SK-N-SH treated with all-trans-retinoic acid at 6 μM for 48 hours (cell line): ENCODE measurements around the gene L3MBTL1.

Experiments used
- ATAC-seq: fragments of 200-7000 bp; cut with Tn5 transposase; 3 replicates; pipeline ENCODE4 v1.9.1; 2020; ENCODE audit warnings: mild to moderate bottlenecking, moderate library complexity
- BACH2 ChIP-seq: fragments of 250-450 bp; sonication (Bioruptor Pico); IDR thresholded peaks from 2 replicates; pipeline ENCODE4 v1.9.0; 2021; ENCODE audit warnings: mild to moderate bottlenecking, borderline replicate concordance
- CSDC2 ChIP-seq: fragments of 250-450 bp; sonication (Bioruptor Pico); IDR thresholded peaks from 2 replicates; pipeline ENCODE4 v1.5.0; 2020; ENCODE audit warnings: mild to moderate bottlenecking, moderate library complexity
- CSRNP3 ChIP-seq: fragments of 250-450 bp; sonication (Bioruptor Pico); IDR thresholded peaks from 2 replicates; pipeline ENCODE4 v1.5.1; 2021; ENCODE audit warnings: mild to moderate bottlenecking, moderate library complexity
- ESRRG ChIP-seq: fragments of 250-450 bp; sonication (Bioruptor Pico); IDR thresholded peaks from 2 replicates; pipeline ENCODE4 v1.6.1; 2021; ENCODE audit warnings: mild to moderate bottlenecking
- OSR1 ChIP-seq: fragments of 250-450 bp; sonication (Bioruptor Pico); IDR thresholded peaks from 2 replicates; pipeline ENCODE4 v1.8.0; 2022; ENCODE audit warnings: moderate library complexity, mild to moderate bottlenecking, inconsistent platforms
- PATZ1 ChIP-seq: fragments of 250-450 bp; sonication (Bioruptor Pico); IDR thresholded peaks from 2 replicates; pipeline ENCODE4 v1.8.0; 2020; ENCODE audit warnings: mild to moderate bottlenecking, moderate library complexity, borderline replicate concordance
- POU6F1 ChIP-seq: fragments of 250-450 bp; sonication (Bioruptor Pico); IDR thresholded peaks from 2 replicates; pipeline ENCODE4 v1.8.0; 2021; ENCODE audit warnings: low read depth, mild to moderate bottlenecking, moderate library complexity, borderline replicate concordance
- PPARA ChIP-seq: fragments of 250-450 bp; sonication (Bioruptor Pico); IDR thresholded peaks from 2 replicates; pipeline ENCODE4 v1.5.0; 2020; ENCODE audit warnings: mild to moderate bottlenecking, borderline replicate concordance
- RARB ChIP-seq: fragments of 250-450 bp; sonication (Bioruptor Pico); IDR thresholded peaks from 2 replicates; pipeline ENCODE4 v1.8.0; 2021; ENCODE audit warnings: mild to moderate bottlenecking, moderate library complexity
- TCF4 ChIP-seq: fragments of 250-450 bp; sonication (Bioruptor Pico); IDR thresholded peaks from 2 replicates; pipeline ENCODE4 v1.8.0; 2021; ENCODE audit warnings: mild to moderate bottlenecking, moderate library complexity, borderline replicate concordance
- TOX ChIP-seq: fragments of 250-450 bp; sonication (Bioruptor Pico); IDR thresholded peaks from 2 replicates; pipeline ENCODE4 v1.8.0; 2021; ENCODE audit warnings: mild to moderate bottlenecking, moderate library complexity, borderline replicate concordance
- TSHZ2 ChIP-seq: fragments of 250-450 bp; sonication (Bioruptor Pico); IDR thresholded peaks from 2 replicates; pipeline ENCODE4 v1.5.0; 2020; ENCODE audit warnings: mild to moderate bottlenecking, moderate library complexity
- ZC3H10 ChIP-seq: fragments of 250-450 bp; sonication (Bioruptor Pico); IDR thresholded peaks from 2 replicates; pipeline ENCODE4 v1.5.1; 2021; ENCODE audit warnings: mild to moderate bottlenecking, moderate library complexity
- ZFP3 ChIP-seq: fragments of 250-450 bp; sonication (Bioruptor Pico); IDR thresholded peaks from 2 replicates; pipeline ENCODE4 v1.5.0; 2020; ENCODE audit warnings: mild to moderate bottlenecking, moderate library complexity
- ZNF8 ChIP-seq: fragments of 450-650 bp; formaldehyde crosslinking; IDR thresholded peaks from 2 replicates; pipeline ENCODE4 v1.5.0; 2020; ENCODE audit warnings: mild to moderate bottlenecking, moderate library complexity

Gene L3MBTL1

GRCh38 chr20:43536041-43536816, 28.7 kb downstream of the L3MBTL1 start (continued):
- TF ChIP-seq ESRRG (CRISPR knock-in tag) = no peak
- TF ChIP-seq RARB = no peak

- TF ChIP-seq BACH2 (CRISPR knock-in tag) (no peak), CSRNP3 (no peak), ZC3H10 (CRISPR knock-in tag) (no peak), PATZ1 (no peak), TCF4 (CRISPR knock-in tag) (no peak), OSR1 (CRISPR knock-in tag) (no peak), ZNF8 (no peak), ZFP3 (CRISPR knock-in tag) (no peak)
- ATAC-seq = no peak
These were observed 29.4 kb downstream of the L3MBTL1 start for GRCh38 chr20:43536817-43537440.

- ATAC-seq = peak; percentile 84
- TF ChIP-seq TOX (CRISPR knock-in tag) (no peak), PPARA (CRISPR knock-in tag) (no peak), BACH2 (CRISPR knock-in tag) (no peak), POU6F1 (CRISPR knock-in tag) (no peak), ZC3H10 (CRISPR knock-in tag) (no peak)
These were observed 30.7 kb downstream of the L3MBTL1 start for GRCh38 chr20:43537921-43538877.

- ATAC-seq = no peak
- no peak for TF ChIP-seq ZFP3 (CRISPR knock-in tag)
These were observed 31.6 kb downstream of the L3MBTL1 start for GRCh38 chr20:43538878-43539700.

GRCh38 chr20:43539975-43540672, 32.6 kb downstream of the L3MBTL1 start:
- no peak for ATAC-seq
- TF ChIP-seq CSRNP3 (no peak), ZFP3 (CRISPR knock-in tag) (no peak), CSDC2 (no peak), PATZ1 (no peak), TSHZ2 (CRISPR knock-in tag) (no peak)
